ENCODE data around the gene OR4L1. TPM values are rescaled to one million over a fixed set of nuclear protein-coding genes. Genes with fewer than 3 reads are reported as not detected.

The OR4L1 gene, protein sequence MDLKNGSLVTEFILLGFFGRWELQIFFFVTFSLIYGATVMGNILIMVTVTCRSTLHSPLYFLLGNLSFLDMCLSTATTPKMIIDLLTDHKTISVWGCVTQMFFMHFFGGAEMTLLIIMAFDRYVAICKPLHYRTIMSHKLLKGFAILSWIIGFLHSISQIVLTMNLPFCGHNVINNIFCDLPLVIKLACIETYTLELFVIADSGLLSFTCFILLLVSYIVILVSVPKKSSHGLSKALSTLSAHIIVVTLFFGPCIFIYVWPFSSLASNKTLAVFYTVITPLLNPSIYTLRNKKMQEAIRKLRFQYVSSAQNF
- not detected for total RNA-seq

- TF ChIP-seq CTCF (IDR thresholded peaks at IDR 0.05), result no peak
- Histone ChIP-seq H3K4me1 (no peaks in the 10 kb centered on the region), H3K9me3 (no peaks in the 10 kb centered on the region), H3K9ac (ENCODE audit: low read depth in 2 of 2, low read length in 2 of 2) (no peak within 1 kb of the TSS), H3K36me3 (no peaks in the 10 kb centered on the region), H3K27ac (no peak within 1 kb of the TSS), H3K4me3 (no peak within 1 kb of the TSS), H3K27me3 (no peaks in the 10 kb centered on the region)
- intact Hi-C loops (cut with DNase I), result no loop called here
- DNase-seq, result no peak
Measured at GRCh38 chr14:20059745-20060144, at the start of gene OR4L1. TSS of gene OR4L1 (plus strand) at chr14:20060045. CDS start at chr14:20060045, 0 bp downstream.

- Histone ChIP-seq H3K27me3 (no peaks in the 10 kb centered on the region), H3K9me3 (no peaks in the 10 kb centered on the region), H3K9ac (ENCODE audit: low read depth in 2 of 2, low read length in 2 of 2) (no peak within 1 kb of the TSS), H3K27ac (no peak within 1 kb of the TSS), H3K36me3 (no peaks in the 10 kb centered on the region), H3K4me1 (no peaks in the 10 kb centered on the region), H3K4me3 (no peak within 1 kb of the TSS)
- no peak for TF ChIP-seq CTCF (IDR thresholded peaks at IDR 0.05)
- intact Hi-C loops (cut with DNase I), result no loop called here
- no peak for DNase-seq
Measured at GRCh38 chr14:20019257-20019865, 40.5 kb upstream of the OR4L1 start, which contains the start of gene OR4K14. TSS of gene OR4K14 (minus strand) at chr14:20019307. CDS start at chr14:20015193, 4,114 bp downstream.

DNA sequence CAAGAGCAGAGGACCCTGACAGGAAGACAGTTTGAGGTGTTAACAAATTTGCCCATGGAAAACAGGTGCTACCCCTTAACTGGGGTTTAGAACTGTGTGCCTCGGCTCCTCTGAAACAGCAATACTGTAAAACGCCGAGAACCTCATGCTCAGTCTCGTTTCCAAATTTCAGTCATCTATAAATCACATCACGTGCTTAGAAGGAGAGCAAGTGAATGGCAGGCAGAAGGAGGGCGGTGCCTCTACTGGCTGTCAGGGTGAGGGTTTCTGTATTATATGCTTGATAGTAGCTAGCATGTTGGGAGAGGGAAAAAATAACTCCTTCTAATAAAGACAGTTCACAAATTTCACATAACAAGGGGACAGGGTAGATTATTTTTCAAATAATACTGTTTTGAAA lies 28.8 kb upstream of the OR4L1 start:
- DNase-seq, result no peak

GRCh38 chr14:20035449-20035848 lies 24.4 kb upstream of the OR4L1 start:
- no peak for DNase-seq
- no peaks in the 10 kb centered on the region for H3K9me3 ChIP-seq
- intact Hi-C loops (cut with DNase I), result no loop called here
- H3K36me3 ChIP-seq, result no peaks in the 10 kb centered on the region
- no peak overlapping the region for H3K27ac ChIP-seq
- no peaks in the 10 kb centered on the region for H3K27me3 ChIP-seq
- no peak overlapping the region for H3K9ac ChIP-seq (ENCODE audit: low read depth in 2 of 2, low read length in 2 of 2)
- no peaks in the 10 kb centered on the region for H3K4me1 ChIP-seq
- H3K4me3 ChIP-seq, result no peak overlapping the region
- no peak for TF ChIP-seq CTCF (IDR thresholded peaks at IDR 0.05)

More for the DNA sequence above, 28.8 kb upstream of the OR4L1 start:
- H3K4me1 ChIP-seq, result no peaks in the 10 kb centered on the region
- no peaks in the 10 kb centered on the region for H3K9me3 ChIP-seq
- no peak for TF ChIP-seq CTCF (IDR thresholded peaks at IDR 0.05)
- H3K4me3 ChIP-seq, result no peak overlapping the region
- no peaks in the 10 kb centered on the region for H3K36me3 ChIP-seq
- no peak overlapping the region for H3K9ac ChIP-seq (ENCODE audit: low read depth in 2 of 2, low read length in 2 of 2)
- no peaks in the 10 kb centered on the region for H3K27me3 ChIP-seq
- intact Hi-C loops (cut with DNase I), result no loop called here
- H3K27ac ChIP-seq, result no peak overlapping the region

GRCh38 chr14:20035938-20036337 lies 23.9 kb upstream of the OR4L1 start, which contains the start of gene OR4K13:
TSS of gene OR4K13 (minus strand) at chr14:20036038. CDS start at chr14:20034758, 1,280 bp downstream.
- Histone ChIP-seq H3K4me3 (no peak within 1 kb of the TSS), H3K4me1 (no peaks in the 10 kb centered on the region), H3K36me3 (no peaks in the 10 kb centered on the region), H3K9me3 (no peaks in the 10 kb centered on the region), H3K27ac (no peak within 1 kb of the TSS), H3K9ac (ENCODE audit: low read depth in 2 of 2, low read length in 2 of 2) (no peak within 1 kb of the TSS), H3K27me3 (no peaks in the 10 kb centered on the region)
- intact Hi-C loops (cut with DNase I), result no loop called here
- no peak for TF ChIP-seq CTCF (IDR thresholded peaks at IDR 0.05)
- DNase-seq, result no peak

All from colonic mucosa (tissue), 4 donors.